KMS-11 (cell line): ENCODE data around the gene CEACAM16.

Source experiments
- H2AFZ ChIP-seq: fragments of 200-600 bp; sonication (generic); 2 replicates; pipeline ENCODE4 v1.6.1; 2016; ENCODE audit warnings: antibody characterized with exemption, mixed run types, low read depth
- H3K27ac ChIP-seq: fragments of 200-600 bp; sonication (generic); 2 replicates; pipeline ENCODE4 v1.6.1; 2016; ENCODE audit warnings: mild to moderate bottlenecking, mixed run types
- H3K27me3 ChIP-seq: fragments of 200-600 bp; sonication (generic); 2 replicates; pipeline ENCODE4 v1.6.1; 2017; ENCODE audit warnings: mild to moderate bottlenecking, low read depth, mixed run types, moderate library complexity; ENCODE audit not compliant: insufficient read depth
- H3K36me3 ChIP-seq: fragments of 200-600 bp; sonication (generic); 2 replicates; pipeline ENCODE4 v1.6.1; 2017; ENCODE audit warnings: mild to moderate bottlenecking, mixed run types; ENCODE audit not compliant: insufficient read depth
- H3K4me1 ChIP-seq: fragments of 200-600 bp; sonication (generic); 2 replicates; pipeline ENCODE4 v1.6.1; 2016; ENCODE audit warnings: mild to moderate bottlenecking, low read depth, mixed run types; ENCODE audit not compliant: poor library complexity, severe bottlenecking
- H3K4me2 ChIP-seq: fragments of 200-600 bp; sonication (generic); 2 replicates; pipeline ENCODE4 v1.7.0; 2016; ENCODE audit warnings: mild to moderate bottlenecking, mixed run types
- H3K4me3 ChIP-seq: fragments of 200-600 bp; sonication (generic); IDR thresholded peaks from 2 replicates; pipeline ENCODE4 v1.6.1; 2017; ENCODE audit warnings: low read depth, low read length, mixed read lengths; ENCODE audit not compliant: insufficient read depth
- H3K79me2 ChIP-seq: fragments of 200-600 bp; sonication (generic); 2 replicates; pipeline ENCODE4 v1.6.1; 2016; ENCODE audit warnings: low read depth, mixed run types; ENCODE audit not compliant: insufficient read depth
- H3K9ac ChIP-seq: fragments of 200-600 bp; sonication (generic); 2 replicates; pipeline ENCODE4 v1.6.1; 2016; ENCODE audit warnings: mild to moderate bottlenecking, mixed run types
- H4K20me1 ChIP-seq: fragments of 200-600 bp; sonication (generic); 2 replicates; pipeline ENCODE4 v1.6.1; 2016; ENCODE audit warnings: mild to moderate bottlenecking, mixed run types; ENCODE audit not compliant: insufficient read depth
- TF ChIP-seq, protein P1 (sequence below): fragments of 200-600 bp; sonication (generic); conservative IDR thresholded peaks from 2 replicates; pipeline ENCODE4 v1.6.1; 2017; ENCODE audit warnings: low read depth, mild to moderate bottlenecking, antibody characterized with exemption, low read length, moderate library complexity, mixed read lengths

The CEACAM16 gene

DNA sequence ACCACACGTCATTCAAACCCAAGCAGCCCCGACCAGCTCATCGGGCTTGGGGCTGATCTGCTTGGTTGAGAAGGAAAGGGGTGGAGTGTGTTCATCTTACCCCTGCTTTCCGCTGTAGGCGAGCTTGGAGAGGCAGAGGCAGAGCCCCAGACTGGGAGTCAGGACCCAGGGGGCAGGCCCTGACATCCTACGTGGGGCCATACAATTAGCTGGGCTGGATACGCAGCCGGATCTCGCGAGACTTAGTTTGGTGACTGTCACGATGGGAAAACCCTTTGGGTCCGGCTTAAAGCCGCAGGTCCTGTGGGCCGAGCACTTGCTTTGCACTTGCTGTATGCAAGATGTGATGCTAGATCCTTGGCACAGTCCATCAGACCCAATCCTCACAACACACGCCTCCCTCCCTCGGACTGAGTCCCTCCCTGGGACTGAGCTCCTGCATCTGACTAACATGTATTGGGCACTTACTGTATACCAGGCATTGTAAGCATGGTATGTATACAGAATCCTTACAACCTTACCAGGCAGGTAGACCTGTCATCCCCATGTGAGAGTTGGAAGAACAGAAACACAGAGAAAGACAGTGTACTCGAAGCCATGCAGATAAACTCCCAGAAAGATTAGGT, 3.7 kb downstream of the CEACAM16 start:
- Histone ChIP-seq H3K36me3 (no peaks in the 10 kb centered on the region), H2AFZ (no peak overlapping the region), H4K20me1 (no peaks in the 10 kb centered on the region), H3K4me3 (no peak overlapping the region), H3K79me2 (no peaks in the 10 kb centered on the region), H3K9ac (no peak overlapping the region), H3K27me3 (no peaks in the 10 kb centered on the region), H3K27ac (no peak overlapping the region), H3K4me1 (peaks cover 24% of the 10 kb centered on the region), H3K4me2 (no peak overlapping the region)
- TF ChIP-seq, protein P1, sequence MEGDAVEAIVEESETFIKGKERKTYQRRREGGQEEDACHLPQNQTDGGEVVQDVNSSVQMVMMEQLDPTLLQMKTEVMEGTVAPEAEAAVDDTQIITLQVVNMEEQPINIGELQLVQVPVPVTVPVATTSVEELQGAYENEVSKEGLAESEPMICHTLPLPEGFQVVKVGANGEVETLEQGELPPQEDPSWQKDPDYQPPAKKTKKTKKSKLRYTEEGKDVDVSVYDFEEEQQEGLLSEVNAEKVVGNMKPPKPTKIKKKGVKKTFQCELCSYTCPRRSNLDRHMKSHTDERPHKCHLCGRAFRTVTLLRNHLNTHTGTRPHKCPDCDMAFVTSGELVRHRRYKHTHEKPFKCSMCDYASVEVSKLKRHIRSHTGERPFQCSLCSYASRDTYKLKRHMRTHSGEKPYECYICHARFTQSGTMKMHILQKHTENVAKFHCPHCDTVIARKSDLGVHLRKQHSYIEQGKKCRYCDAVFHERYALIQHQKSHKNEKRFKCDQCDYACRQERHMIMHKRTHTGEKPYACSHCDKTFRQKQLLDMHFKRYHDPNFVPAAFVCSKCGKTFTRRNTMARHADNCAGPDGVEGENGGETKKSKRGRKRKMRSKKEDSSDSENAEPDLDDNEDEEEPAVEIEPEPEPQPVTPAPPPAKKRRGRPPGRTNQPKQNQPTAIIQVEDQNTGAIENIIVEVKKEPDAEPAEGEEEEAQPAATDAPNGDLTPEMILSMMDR = no peak

- TF ChIP-seq, protein P1 = no peak
- no peaks in the 10 kb centered on the region for H3K79me2 ChIP-seq
Observed at GRCh38 chr19:44703336-44704078, 4.6 kb downstream of the CEACAM16 start.

GRCh38 chr19:44704982-44705381, 6.0 kb downstream of the CEACAM16 start:
- H2AFZ ChIP-seq = no peak overlapping the region
- H3K36me3 ChIP-seq = no peaks in the 10 kb centered on the region
- H3K4me3 ChIP-seq = no peak overlapping the region
- H3K27ac ChIP-seq = no peak overlapping the region; the same call in 1 of the 2 replicates
- peaks cover 18% of the 10 kb centered on the region for H3K4me1 ChIP-seq
- H3K27me3 ChIP-seq = no peaks in the 10 kb centered on the region
- no peaks in the 10 kb centered on the region for H3K79me2 ChIP-seq
- no peak overlapping the region for H3K4me2 ChIP-seq
- H4K20me1 ChIP-seq = no peaks in the 10 kb centered on the region
- no peak overlapping the region for H3K9ac ChIP-seq
- TF ChIP-seq, protein P1 = no peak

More at GRCh38 chr19:44703336-44704078, 4.6 kb downstream of the CEACAM16 start:
- no peak overlapping the region for H3K9ac ChIP-seq
- H3K4me1 ChIP-seq = peaks cover 24% of the 10 kb centered on the region
- H4K20me1 ChIP-seq = no peaks in the 10 kb centered on the region
- H3K4me2 ChIP-seq = no peak overlapping the region
- no peak overlapping the region for H3K27ac ChIP-seq
- H2AFZ ChIP-seq = no peak overlapping the region
- no peak overlapping the region for H3K4me3 ChIP-seq
- H3K27me3 ChIP-seq = no peaks in the 10 kb centered on the region
- no peaks in the 10 kb centered on the region for H3K36me3 ChIP-seq

- Histone ChIP-seq H3K4me2 (no peak overlapping the region), H3K9ac (no peak overlapping the region), H3K79me2 (no peaks in the 10 kb centered on the region), H3K4me1 (peaks cover 14% of the 10 kb centered on the region), H3K27ac (no peak overlapping the region), H4K20me1 (no peaks in the 10 kb centered on the region), H3K4me3 (no peak overlapping the region), H2AFZ (no peak overlapping the region), H3K36me3 (no peaks in the 10 kb centered on the region), H3K27me3 (no peaks in the 10 kb centered on the region)
- TF ChIP-seq, protein P1 = no peak
Observed at GRCh38 chr19:44705502-44706010, 6.6 kb downstream of the CEACAM16 start.
